22Rv1 (cell line): Measurements from ENCODE around the gene AP4E1.
"Not testable (repeated sequence)": the region's sequence is repeated elsewhere in the genome, so short reads cannot be mapped to it uniquely, and the experiment has no call there.

ENCODE experiments used
- ZFX ChIP-seq: fragments of 450-650 bp; IDR thresholded peaks from 2 replicates; pipeline ENCODE4 v1.6.1; 2017; ENCODE audit warnings: antibody characterized with exemption, borderline replicate concordance
- TF ChIP-seq, protein P1 (sequence below): fragments of 450-650 bp; IDR thresholded peaks from 2 replicates; pipeline ENCODE4 v1.5.1; 2017; ENCODE audit warnings: mild to moderate bottlenecking

DNA sequence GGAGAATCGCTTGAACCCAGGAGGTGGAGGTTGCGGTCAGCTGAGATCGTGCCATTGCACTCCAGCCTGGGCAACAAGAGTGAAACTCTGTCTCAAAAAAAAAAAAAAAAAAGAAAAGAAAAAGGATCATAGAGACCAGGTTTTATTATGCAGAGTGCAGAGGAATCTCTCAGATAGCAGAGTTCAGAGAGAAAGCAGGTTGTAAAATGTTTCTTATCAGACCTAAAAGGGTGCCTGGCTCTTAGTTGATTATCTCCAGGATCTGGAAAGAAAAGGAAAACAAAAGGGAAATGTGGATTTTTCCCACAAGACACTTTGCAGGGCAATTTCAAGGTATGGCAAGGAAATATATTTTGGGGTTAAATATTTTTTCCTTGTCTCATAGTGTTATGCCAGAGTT is 33.2 kb upstream of the AP4E1 start:
- TF ChIP-seq, protein P1, sequence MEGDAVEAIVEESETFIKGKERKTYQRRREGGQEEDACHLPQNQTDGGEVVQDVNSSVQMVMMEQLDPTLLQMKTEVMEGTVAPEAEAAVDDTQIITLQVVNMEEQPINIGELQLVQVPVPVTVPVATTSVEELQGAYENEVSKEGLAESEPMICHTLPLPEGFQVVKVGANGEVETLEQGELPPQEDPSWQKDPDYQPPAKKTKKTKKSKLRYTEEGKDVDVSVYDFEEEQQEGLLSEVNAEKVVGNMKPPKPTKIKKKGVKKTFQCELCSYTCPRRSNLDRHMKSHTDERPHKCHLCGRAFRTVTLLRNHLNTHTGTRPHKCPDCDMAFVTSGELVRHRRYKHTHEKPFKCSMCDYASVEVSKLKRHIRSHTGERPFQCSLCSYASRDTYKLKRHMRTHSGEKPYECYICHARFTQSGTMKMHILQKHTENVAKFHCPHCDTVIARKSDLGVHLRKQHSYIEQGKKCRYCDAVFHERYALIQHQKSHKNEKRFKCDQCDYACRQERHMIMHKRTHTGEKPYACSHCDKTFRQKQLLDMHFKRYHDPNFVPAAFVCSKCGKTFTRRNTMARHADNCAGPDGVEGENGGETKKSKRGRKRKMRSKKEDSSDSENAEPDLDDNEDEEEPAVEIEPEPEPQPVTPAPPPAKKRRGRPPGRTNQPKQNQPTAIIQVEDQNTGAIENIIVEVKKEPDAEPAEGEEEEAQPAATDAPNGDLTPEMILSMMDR: not testable (repeated sequence)
- TF ChIP-seq ZFX: not testable (repeated sequence)
